Stomach (tissue), 4 donors: ENCODE data around the gene TNS3.

Experiments used
- EP300 ChIP-seq: sonication (generic); formaldehyde crosslinking; IDR thresholded peaks from one replicate; pipeline ENCODE4 v1.6.1; 2017; ENCODE audit warnings: antibody characterized with exemption
- POLR2A ChIP-seq, 4 donors: fragments of 450-650 bp; IDR thresholded peaks; one replicate each; pipeline ENCODE4 v1.6.1; 2016; ENCODE audit warnings: antibody characterized with exemption in 4 of 4, control low read depth in 2 of 4, mild to moderate bottlenecking in 1 of 4, moderate library complexity in 1 of 4
- POLR2AphosphoS5 ChIP-seq, 3 donors: sonication (generic); formaldehyde crosslinking; IDR thresholded peaks; one replicate each; pipeline ENCODE4 v1.6.1; 2016; ENCODE audit warnings: antibody characterized with exemption in 3 of 3
- TF ChIP-seq, protein P1 (sequence below), 7 experiments: fragments of 450-650 bp in 4 of 7; fragments of 200-600 bp in 3 of 7; sonication (generic) in 3 of 7; IDR thresholded peaks; one replicate each; pipeline ENCODE4 v1.5.1; 2016 to 2019; ENCODE audit warnings: antibody characterized with exemption in 7 of 7, control low read depth in 2 of 7, mild to moderate bottlenecking in 1 of 7

DNA sequence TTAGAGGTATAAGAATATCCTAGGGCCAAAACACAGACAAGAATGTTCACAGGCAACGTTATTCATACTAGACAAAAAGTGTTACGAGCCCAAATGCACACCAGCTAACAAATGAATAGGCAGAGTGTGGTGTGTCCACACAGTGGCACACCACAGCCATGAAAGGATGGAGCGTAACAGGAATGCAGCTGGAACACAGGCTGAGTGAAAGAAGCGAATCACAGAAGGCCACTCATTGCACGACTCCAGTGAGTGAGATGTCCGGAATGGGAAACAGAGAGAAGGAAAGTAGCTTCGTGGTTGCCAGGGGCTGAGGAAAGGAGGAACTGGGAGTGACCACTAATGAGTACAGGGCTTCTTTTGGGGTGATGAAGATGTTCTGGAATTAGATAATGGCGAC, 198.8 kb downstream of the TNS3 start:
- TF ChIP-seq, protein P1, sequence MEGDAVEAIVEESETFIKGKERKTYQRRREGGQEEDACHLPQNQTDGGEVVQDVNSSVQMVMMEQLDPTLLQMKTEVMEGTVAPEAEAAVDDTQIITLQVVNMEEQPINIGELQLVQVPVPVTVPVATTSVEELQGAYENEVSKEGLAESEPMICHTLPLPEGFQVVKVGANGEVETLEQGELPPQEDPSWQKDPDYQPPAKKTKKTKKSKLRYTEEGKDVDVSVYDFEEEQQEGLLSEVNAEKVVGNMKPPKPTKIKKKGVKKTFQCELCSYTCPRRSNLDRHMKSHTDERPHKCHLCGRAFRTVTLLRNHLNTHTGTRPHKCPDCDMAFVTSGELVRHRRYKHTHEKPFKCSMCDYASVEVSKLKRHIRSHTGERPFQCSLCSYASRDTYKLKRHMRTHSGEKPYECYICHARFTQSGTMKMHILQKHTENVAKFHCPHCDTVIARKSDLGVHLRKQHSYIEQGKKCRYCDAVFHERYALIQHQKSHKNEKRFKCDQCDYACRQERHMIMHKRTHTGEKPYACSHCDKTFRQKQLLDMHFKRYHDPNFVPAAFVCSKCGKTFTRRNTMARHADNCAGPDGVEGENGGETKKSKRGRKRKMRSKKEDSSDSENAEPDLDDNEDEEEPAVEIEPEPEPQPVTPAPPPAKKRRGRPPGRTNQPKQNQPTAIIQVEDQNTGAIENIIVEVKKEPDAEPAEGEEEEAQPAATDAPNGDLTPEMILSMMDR (IDR thresholded peaks at IDR 0.05) = no peak
- TF ChIP-seq POLR2A (IDR thresholded peaks at IDR 0.05) (no peak), POLR2AphosphoS5 (IDR thresholded peaks at IDR 0.05) (no peak), EP300 (no peak)
